Erythroblast (primary cell): ENCODE data around the gene DBN1.

ENCODE experiments used
- DNase-seq, 2 experiments: peaks; one replicate each; lab custom pipeline; 2025; lab: John Stamatoyannopoulos, UW
- GATA1 ChIP-seq: IDR thresholded peaks from 2 replicates; pipeline ENCODE4 v1.6.1; 2011; ENCODE audit warnings: low read depth, mild to moderate bottlenecking, control low read depth, low read length, moderate library complexity
- POLR2A ChIP-seq: IDR thresholded peaks from 2 replicates; pipeline ENCODE4 v1.6.1; 2011; ENCODE audit warnings: mild to moderate bottlenecking, low read length

The DBN1 gene

GRCh38 chr5:177469750-177470525 is 3.5 kb downstream of the DBN1 start:
- TF ChIP-seq POLR2A (no peak), GATA1 (no peak)
- no peak for DNase-seq

GRCh38 chr5:177468685-177469628 is 4.5 kb downstream of the DBN1 start:
- TF ChIP-seq GATA1 (no peak), POLR2A (no peak)

GRCh38 chr5:177468329-177468684 is 5.1 kb downstream of the DBN1 start:
- TF ChIP-seq GATA1, result no peak
- no peak for TF ChIP-seq POLR2A
- DNase-seq, result no peak

More at GRCh38 chr5:177468685-177469628, 4.5 kb downstream of the DBN1 start:
- no peak for DNase-seq

- no peak for DNase-seq
- no peak for TF ChIP-seq GATA1
- no peak for TF ChIP-seq POLR2A
Measured at GRCh38 chr5:177467436-177467835, 6.0 kb downstream of the DBN1 start.

- TF ChIP-seq POLR2A (no peak), GATA1 (no peak)
- no peak for DNase-seq
Measured at GRCh38 chr5:177466861-177467260, 6.6 kb downstream of the DBN1 start.

GRCh38 chr5:177465044-177465443 is 8.4 kb downstream of the DBN1 start:
- DNase-seq, result no peak
- TF ChIP-seq GATA1, result no peak
- no peak for TF ChIP-seq POLR2A

- DNase-seq, result no peak
- TF ChIP-seq POLR2A, result no peak
- TF ChIP-seq GATA1, result no peak
Measured at GRCh38 chr5:177462021-177462670, 11.3 kb downstream of the DBN1 start.

- TF ChIP-seq GATA1, result no peak
- TF ChIP-seq POLR2A, result no peak
Measured at GRCh38 chr5:177459819-177460628, 13.4 kb downstream of the DBN1 start.

GRCh38 chr5:177459357-177459756 is 14.1 kb downstream of the DBN1 start:
- DNase-seq, result no peak

More at GRCh38 chr5:177459819-177460628, 13.4 kb downstream of the DBN1 start:
- DNase-seq, result no peak

GRCh38 chr5:177458912-177459350 is 14.5 kb downstream of the DBN1 start:
- TF ChIP-seq POLR2A (no peak), GATA1 (no peak)
- DNase-seq, result no peak

More at GRCh38 chr5:177459357-177459756, 14.1 kb downstream of the DBN1 start:
- TF ChIP-seq POLR2A (no peak), GATA1 (no peak)

- no peak for DNase-seq
- no peak for TF ChIP-seq POLR2A
- TF ChIP-seq GATA1, result no peak
Measured at GRCh38 chr5:177457852-177458681, 15.4 kb downstream of the DBN1 start.
